HG02852 (cell line): ENCODE measurements around the gene FEV.

Experiments
- ATAC-seq: cut with Tn5 transposase; IDR thresholded peaks from one replicate; pipeline ENCODE4 v1.9.1; 2021; ENCODE audit warnings: mild to moderate bottlenecking, moderate library complexity; ENCODE audit not compliant: unreplicated experiment

The FEV gene

DNA sequence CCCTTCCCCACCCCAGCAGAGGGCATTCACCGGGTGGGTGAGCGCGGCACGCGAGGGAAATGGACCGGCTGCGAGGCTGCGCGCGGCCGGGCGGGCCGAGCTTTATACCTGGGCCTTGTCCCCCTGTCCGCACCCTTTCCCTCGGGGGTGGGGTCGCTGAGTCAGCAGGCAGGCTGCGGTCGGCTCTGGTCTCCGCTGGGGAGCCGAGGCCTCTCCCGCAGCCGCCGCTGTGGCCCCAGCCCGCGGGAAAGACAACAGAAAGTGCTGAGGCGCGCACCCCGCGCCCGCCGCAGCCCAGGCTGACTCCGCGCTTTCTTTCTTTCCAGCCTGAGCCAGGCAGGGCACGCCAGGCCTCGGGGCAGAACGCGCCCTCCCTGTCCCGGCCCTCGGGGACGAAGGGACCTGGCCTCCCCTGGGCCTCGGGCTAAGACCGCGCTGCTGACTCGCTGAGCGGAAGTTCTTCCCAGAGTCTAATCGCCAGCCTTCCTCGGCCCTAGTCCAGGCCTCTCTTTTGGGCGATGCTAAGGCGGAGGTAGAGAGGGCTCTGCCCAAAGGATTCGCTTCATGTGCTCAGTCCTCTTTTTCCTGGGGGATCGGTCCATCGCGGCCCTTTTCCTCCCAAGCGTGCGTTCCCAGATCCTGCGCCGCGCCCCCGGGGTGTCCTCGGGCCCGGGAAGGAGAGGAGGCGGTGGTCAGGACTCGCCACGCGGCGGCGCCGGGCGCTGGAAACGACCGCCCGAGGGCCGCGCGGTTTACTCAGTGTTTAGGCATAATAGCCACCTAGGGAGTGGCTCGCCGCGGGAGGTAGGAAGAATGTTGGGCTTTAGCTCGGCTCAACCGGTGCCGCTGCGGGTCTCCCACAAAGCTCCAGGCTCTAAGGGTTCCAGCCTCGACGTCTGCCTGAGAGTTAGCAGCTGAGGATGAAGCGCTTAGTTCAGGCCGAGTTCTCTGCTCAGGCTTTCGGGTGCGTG is 8.6 kb upstream of the FEV start, which contains the start of gene CRYBA2:
Gene CRYBA2, minus strand, starts transcription at position 78 of the 971 bp plus-strand sequence. CDS start 246 bp downstream, outside the sequence.
- ATAC-seq = no peak

DNA sequence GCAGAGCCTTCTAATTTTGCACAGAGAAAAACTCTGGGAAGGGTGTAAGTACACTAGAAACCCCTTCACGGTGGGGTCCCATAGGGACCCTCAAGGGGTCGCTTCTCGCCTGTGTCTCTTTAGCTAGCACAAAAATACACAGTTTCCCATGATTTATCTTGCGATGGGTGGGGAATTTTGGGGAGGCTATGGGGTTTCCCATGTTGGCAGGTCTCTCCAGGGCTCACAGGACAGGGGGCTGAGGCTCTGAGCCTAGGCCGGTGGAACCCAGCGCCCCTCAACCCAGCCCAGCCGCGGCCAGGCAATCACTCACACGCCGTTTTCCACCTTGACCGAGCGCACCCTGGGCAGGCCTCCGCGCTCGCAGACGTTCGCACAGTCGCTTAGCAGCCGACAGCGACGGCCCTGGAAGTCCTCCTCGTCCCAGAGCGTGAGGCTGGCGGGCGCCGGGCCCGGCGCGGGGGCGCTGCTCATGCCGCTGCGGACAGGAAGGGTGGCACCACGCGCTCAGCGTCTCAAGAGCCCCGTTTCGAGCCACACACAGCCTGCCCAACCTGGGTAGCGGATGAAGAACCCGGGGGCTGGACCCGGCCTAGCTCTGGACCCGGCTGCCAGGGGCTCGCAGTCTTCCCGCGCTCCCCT is 7.8 kb upstream of the FEV start:
- no peak for ATAC-seq

DNA sequence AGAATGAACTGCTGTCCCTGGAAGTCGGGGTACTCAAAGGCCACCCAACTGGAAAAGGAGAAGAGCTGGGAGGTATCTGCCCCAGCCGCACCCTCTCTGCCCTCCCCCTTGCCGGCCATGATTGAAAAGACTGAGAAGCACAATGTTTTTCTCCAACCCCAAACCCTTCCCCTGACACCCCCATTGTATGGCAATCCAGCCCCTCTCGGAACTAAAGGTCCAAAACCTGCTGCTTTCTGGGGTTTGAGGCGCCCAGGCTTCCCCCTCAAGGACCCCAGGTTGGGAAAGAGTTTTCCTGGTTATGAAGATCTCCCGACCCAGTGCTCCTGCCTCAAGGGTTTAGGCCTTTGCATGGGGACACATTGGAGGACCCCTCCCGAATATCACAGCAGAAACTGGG is 7.2 kb upstream of the FEV start:
- ATAC-seq = no peak

DNA sequence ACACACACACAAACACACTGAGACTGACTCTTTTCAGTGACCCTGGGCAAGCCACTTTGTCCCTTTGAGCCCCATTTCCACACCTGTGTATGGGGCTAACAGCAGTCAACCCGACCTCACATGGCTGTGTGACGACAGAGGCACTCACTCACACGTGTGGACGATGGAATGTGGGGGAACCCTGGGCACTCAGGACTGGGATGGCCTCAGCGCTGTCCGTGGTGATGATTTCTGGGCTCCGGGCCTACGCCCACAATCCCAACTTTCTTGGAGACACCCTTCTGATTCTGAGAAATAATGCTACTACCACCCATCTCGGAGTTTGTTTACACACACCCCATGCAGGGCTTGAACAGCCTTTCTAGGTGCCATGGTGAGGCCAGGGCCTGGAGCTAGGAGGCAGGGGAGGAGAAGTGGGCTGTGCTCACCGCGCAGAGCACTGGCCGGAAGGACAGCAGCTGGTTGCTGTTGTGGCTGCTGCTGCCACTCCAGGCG is 6.7 kb upstream of the FEV start:
- no peak for ATAC-seq

DNA sequence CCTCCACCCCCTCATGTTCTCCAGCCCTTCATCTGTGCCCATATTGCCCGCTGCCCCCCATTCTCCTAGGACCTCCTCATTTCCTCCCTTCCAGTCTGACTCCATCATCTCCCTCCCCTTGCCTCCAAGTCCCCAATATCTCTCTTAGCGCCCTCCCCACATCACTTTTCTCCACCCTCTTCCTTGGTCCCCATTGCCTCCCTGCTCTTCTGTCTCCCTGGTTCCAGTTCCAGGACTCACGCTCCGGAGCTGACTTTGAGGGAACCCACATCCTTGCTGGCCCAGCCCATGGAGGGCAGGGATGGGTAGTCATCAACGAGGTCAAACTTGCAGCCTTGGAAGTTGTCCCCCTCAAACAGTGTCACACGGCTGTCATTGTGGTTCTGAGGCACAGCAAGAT is 5.6 kb upstream of the FEV start:
- ATAC-seq = no peak

DNA sequence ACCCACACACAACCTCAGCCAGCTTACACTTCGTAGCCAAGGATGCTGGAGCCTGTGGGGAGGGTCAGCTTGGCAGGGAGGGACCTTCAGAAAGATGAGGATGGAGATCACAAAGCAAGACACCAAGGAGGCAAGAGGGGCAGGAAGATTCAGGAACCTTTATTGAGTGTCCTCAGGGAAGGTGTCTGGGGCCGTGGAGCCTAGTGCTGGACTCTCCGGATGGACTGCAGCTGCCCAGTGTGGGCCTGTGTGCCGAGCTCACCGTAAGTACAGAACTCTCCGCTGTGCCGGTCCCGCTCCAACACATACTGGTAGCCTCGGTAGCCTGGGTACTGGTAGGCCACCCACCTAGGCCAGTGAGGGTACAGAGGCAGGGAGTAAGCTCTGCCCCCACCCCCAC is 5.1 kb upstream of the FEV start:
- no peak for ATAC-seq

DNA sequence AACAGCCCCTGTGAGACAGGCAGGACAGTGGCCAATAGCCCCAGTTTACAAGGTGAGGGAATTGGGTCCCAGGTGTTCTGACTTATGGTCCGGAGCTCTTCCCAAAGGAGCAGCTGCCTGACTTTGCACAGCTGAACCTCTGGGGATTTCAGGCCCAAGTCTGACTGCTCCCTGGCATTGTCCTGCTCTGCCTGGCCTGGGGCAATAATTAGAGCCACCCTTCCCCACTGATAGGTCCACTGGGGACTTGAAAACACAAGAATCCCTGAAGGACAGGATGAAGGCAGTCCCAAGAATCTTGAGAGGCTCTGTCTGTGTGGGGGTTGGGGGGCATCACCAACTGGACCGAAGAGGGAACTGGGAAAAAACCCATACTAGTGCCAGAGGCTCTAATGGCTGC is 3.7 kb upstream of the FEV start:
- no peak for ATAC-seq

DNA sequence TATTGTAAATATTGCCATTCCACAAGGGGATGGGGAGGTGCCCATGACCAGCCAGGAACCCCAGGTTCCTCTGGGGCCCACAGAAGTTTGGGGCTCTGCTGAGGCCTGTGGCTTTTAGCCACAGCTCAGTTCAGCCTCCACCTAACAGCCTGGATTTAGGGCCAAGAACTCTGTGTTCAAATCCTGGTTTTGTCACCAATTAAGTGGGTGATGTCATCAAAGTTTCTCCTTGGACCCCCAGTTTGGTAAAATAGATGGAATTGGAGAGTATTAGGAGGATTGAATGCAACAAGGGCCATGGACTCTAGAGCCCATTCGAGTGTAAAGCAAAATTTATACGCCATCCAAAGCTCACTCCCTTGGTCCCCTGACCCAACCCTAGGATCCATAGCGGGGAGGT is 3.2 kb upstream of the FEV start:
- no peak for ATAC-seq

DNA sequence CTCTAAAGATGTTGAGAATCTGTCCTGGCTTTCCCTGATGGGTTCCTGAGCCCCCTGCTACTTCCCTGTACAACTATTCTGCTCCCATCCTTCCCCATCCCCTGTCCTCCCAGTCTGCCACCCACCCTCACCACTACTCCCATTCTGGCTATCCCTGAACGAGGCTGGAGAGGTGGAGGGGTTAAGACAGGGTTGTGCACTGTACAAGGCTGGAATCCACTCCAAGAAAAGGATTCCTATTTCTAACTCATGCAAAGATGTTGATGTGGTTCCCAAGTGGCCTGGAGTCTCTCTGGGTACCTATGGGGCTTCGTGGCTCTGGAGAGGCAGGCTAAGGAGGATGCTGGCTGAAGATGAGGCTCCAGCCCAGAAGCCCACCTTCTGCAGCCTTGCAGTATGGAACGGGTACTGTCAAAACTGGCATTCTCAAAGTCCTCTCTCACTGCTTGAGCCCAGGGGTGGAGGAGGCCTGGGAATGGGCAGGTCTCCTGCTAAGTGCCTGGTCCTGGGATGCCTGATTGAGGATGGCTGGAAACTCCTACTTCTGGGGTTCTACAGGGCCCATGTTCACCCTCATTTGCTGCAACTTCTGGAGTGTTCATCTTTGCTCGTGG is 1.3 kb upstream of the FEV start:
- ATAC-seq = no peak

DNA sequence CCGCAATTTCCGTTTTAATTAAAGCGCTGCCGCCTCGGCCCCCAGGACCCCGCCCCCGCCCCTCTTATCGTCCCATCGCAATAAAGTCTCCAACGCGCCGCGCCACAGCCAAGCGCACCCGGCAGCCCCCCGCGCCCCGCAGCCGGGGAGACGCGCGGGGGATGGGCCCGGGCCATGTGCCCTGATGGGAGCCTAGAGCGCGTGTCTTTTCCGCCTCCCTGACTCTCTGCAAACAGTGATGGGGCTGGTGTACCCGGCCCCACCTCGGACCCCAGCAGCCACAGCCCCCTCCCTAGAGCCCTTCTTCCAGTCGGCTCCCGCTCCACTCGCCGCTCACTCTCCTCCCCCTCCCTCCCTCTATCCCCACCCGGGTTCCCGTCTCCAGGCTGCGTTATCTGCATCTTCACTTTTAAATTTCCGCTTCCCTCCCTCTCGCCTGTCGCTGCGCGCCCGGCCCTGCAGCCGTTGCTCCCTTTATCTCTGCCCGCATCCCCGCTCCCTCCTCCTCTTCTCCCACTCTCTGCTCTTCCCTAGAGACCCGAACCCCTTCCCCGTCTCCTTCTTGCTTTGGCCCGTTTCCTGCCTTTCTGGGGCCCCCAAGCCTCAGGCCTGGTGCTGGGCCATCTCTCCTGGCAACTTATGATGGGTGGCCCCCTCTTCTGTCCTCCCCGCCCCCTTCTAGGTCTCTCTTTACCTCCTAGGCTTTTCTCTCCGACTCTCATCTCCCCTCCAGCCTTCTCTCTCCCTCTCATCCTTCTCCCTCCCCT is 524 bp upstream of the FEV start:
- no peak for ATAC-seq

DNA sequence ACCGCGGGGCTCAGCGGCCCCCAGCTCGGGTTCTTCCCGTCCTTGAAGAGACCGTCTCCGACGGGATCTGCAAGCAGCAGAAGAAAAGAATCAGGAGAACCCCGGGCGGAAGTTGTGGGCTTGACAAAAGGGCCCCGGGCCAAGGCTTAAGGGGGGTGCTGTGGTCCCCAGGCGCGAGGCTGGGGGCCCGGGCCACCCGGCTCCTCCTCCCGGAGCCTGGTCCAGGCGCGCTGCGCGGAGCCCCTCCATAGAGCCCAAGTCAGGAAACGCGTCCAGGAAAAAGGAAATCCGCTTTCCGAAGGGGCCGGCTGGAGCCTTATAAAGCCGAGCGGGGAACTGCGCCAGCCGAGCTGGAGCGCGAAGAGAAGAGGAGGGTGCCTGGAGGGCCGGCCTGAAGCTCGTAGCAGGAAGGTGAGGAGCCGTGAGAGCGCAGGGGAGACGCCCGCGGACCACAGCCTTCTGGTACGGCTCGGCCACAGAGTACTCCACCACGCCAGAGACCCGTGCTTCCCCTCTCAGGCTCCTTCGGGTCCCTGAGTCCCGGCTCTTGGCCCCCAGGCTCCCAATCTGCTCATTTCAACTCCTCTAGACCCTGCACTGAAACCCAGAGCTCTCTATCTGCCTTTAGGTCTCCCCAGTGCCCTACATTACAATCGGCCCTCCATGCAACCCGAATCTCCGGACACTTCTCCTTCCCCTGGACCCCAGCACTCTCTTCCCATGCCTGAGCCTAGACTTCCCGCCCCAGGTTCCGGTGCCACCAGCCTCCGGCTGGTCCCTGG is 554 bp downstream of the FEV start:
- no peak for ATAC-seq

DNA sequence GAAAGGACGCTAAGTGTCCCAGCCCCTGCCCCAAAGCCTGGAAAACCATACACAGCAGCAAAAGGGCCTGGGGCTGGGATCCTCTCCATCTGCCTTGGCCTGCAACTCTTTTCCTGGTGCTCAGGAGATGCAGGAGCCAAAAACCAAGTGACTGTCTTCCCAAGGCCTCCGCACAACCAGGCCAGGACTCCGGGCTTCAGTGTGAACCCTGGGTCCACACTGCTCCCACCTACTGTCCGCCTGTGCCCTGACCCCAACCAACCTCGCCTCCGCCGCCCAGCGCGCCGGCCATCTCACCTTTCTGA is 1.1 kb downstream of the FEV start:
- no peak for ATAC-seq

DNA sequence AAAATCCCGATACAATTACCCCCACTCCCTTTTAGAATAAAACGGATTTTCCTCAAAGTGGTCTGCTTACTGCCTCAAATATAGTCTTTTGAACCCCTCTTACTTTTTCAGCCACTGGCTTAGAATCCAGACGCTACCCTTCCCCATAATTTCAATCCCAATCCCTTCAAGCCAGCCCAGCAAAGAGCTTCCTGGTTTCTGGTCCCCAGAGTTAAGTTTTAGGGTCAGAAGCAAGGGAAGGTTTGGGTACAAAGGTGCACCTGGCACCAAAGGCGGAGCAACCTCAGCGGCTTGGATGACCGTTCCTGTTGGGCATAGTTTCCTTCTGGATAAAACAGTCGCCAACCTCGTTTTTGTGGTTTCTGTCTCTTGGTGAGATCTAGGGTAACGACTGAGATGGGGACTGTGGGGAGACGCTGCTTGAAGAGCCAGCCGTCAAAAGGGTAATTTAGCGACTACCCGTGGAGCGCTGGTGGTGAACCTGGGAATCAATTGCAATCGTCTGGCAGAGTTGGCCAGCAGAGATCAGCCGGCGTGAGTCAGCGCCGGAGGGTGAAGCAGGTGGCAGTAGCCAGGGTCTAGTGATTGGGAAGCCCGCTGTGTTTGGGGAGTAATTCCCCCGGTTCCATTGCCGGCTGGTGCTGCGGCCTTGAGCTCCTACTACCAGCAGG is 1.6 kb downstream of the FEV start:
- ATAC-seq = no peak

DNA sequence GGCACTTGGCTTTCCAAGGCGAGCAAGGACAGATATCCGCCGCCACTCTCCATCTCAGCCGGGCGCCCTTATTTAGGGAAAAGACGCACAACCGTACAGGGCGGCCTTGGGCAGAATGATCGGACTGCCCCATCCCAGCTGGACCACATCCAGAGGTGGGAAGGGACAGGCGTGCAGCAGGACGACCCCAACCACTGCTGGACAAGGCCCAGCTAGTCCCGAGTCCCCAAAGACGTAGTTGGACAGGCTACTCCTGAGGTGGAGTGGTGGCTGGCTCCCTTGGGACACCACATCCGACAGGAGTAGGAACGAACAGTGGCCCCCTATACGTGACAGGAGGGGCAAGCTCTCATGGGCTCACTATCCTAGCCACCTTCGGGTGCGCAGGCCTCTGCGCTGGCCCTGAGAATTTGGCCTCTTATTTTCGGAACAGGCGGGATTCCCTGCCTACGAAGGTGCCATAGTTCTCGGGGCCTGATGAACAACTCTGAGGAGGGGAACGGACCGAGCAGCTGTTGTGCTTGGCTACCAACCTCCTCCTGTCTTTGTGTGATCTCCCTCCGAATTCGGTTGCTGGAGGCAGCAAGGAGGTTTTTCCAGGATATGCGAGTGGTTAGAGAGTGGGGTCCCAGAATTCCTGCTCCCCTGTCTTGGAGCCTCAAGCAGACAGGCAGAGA is 2.3 kb downstream of the FEV start:
- ATAC-seq = no peak

DNA sequence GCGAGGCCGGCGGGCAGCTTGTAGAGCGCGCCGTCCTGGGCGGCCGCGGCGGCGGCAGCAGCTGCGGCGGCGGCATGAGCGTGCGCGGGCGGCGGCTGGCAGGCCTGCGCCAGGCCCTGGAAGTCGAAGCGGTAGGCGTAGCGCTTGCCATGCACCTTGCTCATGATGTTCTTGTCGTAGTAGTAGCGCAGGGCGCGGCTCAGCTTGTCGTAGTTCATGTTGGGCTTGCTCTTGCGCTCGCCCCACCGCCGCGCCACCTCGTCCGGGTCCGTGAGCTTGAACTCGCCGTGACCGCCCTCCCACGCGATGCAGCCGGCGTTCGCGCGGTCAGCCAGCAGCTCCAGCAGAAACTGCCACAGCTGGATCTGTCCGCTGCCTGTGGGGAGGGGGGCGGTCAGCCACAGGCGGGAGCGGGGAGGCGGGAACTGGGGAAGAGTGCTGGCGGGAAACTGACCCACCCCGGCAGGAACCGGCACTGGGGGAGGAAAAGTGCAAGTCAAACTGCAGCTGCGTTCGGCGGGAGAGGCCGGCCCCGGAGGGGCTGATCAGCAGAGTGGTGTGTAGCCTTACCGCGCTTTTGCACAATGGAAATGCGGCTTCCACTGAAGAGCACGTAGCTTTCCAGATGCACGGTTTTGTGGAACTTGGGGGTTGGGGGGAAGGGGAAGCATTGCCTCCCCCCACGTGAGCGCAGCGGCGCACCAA is 3.0 kb downstream of the FEV start:
- no peak for ATAC-seq

DNA sequence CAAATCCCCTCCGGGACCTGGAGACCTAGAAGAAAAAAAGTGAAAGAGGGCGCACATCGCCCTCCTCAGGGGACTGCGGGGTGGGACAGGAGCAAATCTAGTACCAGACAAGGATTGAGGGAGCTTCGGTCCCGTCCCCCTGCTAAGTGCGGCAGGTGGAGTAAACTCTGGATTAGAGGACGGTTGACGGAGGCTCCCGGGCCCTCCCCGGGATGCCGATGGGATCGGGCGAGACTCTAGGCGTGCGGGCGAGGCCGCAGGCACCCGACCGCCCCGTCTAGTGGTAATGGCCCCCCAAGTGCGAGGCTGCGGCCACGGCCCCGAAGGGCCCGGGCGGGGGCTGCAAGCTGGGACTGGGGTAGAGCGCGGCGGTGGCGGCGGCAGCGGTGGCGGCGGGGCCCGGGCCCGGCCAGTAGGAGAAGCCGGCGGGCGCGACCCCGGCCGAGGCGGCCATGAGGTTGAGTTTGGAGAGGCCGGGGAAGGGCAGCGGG is 3.5 kb downstream of the FEV start:
- no peak for ATAC-seq

DNA sequence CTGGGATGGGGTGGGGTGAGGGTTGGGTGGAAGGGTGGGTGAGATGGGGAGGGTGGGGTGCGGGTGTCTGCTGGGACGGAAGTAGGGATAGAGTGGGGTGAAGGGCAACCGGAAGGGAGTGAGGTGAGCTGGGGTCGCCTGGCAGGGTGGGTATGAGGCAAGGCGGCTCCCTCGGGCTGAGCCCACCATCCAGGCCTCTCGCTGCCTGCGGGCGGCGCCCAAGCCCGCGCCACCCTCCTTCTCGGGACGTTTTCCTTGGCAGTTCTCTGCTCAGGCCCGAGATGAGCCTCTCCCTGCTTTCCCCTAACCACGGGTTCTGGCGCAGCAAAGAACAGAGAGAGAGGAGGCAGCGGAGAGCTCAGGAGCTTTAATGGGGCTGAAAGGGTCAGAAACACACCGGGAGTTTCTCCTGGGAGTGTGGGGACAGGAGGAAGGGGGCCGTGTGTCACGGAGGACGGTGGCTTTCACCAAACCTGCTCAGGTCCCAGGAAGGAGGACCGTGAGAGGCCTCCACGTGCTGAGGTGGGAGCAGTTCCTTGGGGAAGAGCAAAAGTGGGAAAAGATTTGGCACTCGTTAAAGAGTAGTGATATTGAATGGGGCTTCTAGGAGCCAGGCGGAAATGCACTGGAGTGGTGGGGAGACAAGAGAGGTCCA is 4.1 kb downstream of the FEV start:
- ATAC-seq = no peak
